DMS53 treated with DMSO at 0.1 percent for 48 hours (cell line): ENCODE data around the gene C2.
"Not testable (repeated sequence)": the region's sequence is repeated elsewhere in the genome, so short reads cannot be mapped to it uniquely, and the experiment has no call there.

Experiments
- DNase-seq: peaks from one replicate; lab custom pipeline; 2025; ENCODE audit not compliant: unreplicated experiment; lab: John Stamatoyannopoulos, UW

Gene C2

GRCh38 chr6:31976065-31976464, 48.5 kb downstream of the C2 start:
- DNase-seq: not testable (repeated sequence)

DNA sequence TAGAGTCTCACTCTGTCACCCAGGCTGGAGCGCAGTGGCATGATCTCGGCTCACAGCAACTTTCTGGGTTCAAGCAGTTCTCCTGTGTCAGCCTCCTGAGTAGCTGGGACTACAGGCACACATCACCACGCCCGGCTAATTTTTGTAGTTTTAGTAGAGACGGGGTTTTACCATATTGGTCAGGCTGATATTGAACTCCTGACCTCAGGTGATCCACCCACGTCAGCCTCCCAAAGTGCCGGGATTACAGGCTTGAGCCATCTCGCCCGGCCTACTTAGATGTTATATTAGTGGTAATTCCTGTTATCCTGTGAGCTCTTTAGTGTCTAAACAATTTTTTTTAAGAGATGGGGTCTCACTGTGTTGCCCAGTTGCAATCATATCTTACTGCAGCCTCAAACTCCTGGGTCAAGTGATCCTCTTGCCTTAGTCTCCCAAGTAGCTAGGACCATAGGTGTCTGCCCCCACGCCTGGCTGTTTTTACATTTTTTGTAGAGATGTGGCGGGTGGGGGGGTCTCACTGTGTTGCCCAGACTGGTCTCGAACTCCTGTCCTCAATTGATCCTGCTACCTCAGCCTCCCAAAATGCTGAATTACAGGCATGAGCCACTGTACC, 50.4 kb downstream of the C2 start:
- no peak for DNase-seq

DNA sequence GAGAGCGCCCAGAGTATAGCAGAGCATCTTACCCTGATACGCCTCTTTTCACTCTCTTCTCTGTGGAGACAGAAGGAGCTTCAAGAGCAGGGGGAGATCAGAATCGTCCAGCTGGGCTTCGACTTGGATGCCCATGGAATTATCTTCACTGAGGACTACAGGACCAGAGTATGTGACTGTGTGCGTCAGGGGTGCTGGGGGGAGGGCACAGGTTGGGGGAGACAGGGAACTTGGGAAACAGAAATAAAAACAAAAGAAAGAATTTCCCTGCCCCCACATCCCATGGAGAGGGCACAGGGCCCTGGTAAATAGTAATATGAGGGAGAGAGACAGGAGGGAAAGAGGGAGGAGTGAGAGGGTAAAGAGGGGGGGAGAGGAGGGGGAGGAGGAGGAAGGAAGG, 51.3 kb downstream of the C2 start:
- no peak for DNase-seq

GRCh38 chr6:31979238-31979898, 51.9 kb downstream of the C2 start:
- no peak for DNase-seq

DNA sequence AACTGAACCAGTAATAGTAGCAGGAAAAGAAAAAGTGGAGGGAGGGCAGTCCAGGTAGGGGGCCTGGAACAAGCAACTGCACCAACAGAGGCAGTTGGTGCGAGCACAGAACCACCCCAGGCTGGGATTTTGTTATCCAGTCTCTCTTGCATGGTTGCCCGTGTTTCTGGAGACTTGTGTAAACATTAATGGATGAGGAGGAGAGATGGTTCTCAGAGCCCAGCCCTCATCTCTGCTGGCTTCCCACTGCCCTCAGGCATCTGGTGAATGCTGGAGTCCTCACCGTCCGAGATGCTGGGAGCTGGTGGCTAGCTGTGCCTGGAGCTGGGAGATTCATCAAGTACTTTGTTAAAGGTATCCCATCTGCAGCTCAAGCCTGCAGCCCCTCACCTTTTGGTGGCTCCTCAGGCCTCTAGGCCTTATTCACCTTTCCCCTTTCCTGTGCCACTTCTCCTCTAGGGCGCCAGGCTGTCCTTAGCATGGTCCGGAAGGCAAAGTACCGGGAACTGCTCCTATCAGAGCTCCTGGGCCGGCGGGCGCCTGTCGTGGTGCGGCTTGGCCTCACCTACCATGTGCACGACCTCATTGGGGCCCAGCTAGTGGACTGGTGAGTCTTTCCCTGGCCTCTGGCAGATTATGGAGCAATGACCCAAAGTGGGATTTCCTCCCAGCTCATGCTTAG, 52.8 kb downstream of the C2 start:
- not testable (repeated sequence) for DNase-seq

GRCh38 chr6:31980998-31981397, 53.5 kb downstream of the C2 start:
- DNase-seq: not testable (repeated sequence)

- not testable (repeated sequence) for DNase-seq
These were observed 54.2 kb downstream of the C2 start, which contains the start of gene C4A for GRCh38 chr6:31981744-31982143. TSS of gene C4A (plus strand) at chr6:31982057. CDS start at chr6:31982108, 51 bp downstream.

DNA sequence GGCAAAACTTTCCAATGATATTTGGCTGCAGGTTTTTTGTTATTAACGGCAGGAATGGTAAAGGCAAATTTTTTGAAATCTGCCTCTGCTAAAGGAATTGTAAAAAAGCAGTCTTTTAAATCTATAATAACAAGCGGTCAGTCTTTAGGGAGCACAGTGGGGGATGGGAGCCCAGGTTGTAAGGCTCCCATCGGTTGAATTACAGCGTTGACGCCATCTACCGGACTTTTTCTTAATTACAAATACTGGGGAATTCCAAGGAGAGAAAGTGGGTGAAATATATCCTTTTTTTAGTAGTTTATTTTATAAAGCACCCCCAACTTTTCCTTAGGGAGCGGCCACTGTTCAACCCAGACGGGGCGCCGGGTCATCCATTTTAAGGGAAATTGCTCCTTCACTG, 61.8 kb downstream of the C2 start:
- DNase-seq: not testable (repeated sequence)

DNA sequence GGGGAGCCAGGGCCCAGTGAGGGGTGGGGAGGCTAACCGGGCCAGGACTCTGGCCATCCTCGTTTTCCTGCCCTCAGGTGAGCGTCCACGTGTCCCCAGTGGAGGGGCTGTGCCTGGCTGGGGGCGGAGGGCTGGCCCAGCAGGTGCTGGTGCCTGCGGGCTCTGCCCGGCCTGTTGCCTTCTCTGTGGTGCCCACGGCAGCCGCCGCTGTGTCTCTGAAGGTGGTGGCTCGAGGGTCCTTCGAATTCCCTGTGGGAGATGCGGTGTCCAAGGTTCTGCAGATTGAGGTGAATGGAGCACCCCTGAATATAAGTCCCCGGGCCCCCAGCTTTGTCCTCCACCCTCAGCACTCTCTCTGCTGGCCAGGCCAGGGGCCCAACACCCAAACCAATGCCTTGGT, 66.9 kb downstream of the C2 start:
- DNase-seq: not testable (repeated sequence)
